ENCODE data around the gene DAB2. TPM values are rescaled to one million over a fixed set of nuclear protein-coding genes. Genes with fewer than 3 reads are reported as not detected.

The DAB2 gene
- total RNA-seq, 5 donors from 2014 or later (not counting 1 experiment from before 2014, with no cell fraction given), result 0.47 to 1.1 (median 0.78) TPM

GRCh38 chr5:39363217-39363616, 61.6 kb downstream of the DAB2 start:
- no peak overlapping the region for H3K27ac Mint-ChIP-seq
- ChIA-PET CTCF (no interaction called here), POLR2A (no interaction called here)
- DNase-seq, result no peak
- H3K4me1 Mint-ChIP-seq, result peaks cover 0 to 2% (median 0%) of the 10 kb centered on the region in 3 donors
- WGBS (ENCODE audit: insufficient coverage), result 72% methylated on average over 2 of the region's 4 CpGs
- no peaks in the 10 kb centered on the region for H3K4me1 ChIP-seq (ENCODE audit: control insufficient read depth in 1 of 2, extremely low read depth in 1 of 2, insufficient read depth in 2 of 2, low read length in 2 of 2)
- ATAC-seq (replicated peaks in 1 of 4), result no peak
- no peaks in the 10 kb centered on the region for H3K27me3 ChIP-seq (replicated peaks in 1 of 2; ENCODE audit: control insufficient read depth in 2 of 2, extremely low read depth in 1 of 2, insufficient read depth in 2 of 2, low read length in 1 of 2)
- H3K4me3 ChIP-seq (ENCODE audit: control insufficient read depth in 1 of 2, extremely low read depth in 1 of 2, low read length in 1 of 2), result no peak overlapping the region
- H3K36me3 ChIP-seq (ENCODE audit: control insufficient read depth in 2 of 2, extremely low read depth in 1 of 2, insufficient read depth in 1 of 2, low read length in 1 of 2), result no peaks in the 10 kb centered on the region
- H3K4me3 Mint-ChIP-seq, result no peak overlapping the region
- H3K9me3 Mint-ChIP-seq, result peaks cover 0 to 5% (median 0%) of the 10 kb centered on the region in 3 donors
- H3K36me3 Mint-ChIP-seq, result no peaks in the 10 kb centered on the region
- no peak overlapping the region for H3K27ac ChIP-seq (ENCODE audit: low read length)
- H3K9me3 ChIP-seq, result no peaks in the 10 kb centered on the region
- H3K27me3 Mint-ChIP-seq, result peaks cover 0 to 3% of the 10 kb centered on the region in 2 donors

GRCh38 chr5:39362646-39363045, 62.1 kb downstream of the DAB2 start:
- CTCF ChIA-PET, result no interaction called here
- DNase-seq, result no peak
- H3K4me3 ChIP-seq (ENCODE audit: control insufficient read depth in 1 of 2, extremely low read depth in 1 of 2, low read length in 1 of 2), result no peak overlapping the region

GRCh38 chr5:39361306-39361705, 63.5 kb downstream of the DAB2 start:
- ChIA-PET POLR2A (no interaction called here), CTCF (interaction anchor here in 1 of 2 donors (0.6 kb wide), 1 partner anchor 216 kb away, joined by 3 read pairs; no protein-coding TSS in a partner anchor)
- Histone ChIP-seq H3K9me3 (no peaks in the 10 kb centered on the region), H3K4me3 (ENCODE audit: control insufficient read depth in 1 of 2, extremely low read depth in 1 of 2, low read length in 1 of 2) (no peak overlapping the region), H3K4me1 (ENCODE audit: control insufficient read depth in 1 of 2, extremely low read depth in 1 of 2, insufficient read depth in 2 of 2, low read length in 2 of 2) (no peaks in the 10 kb centered on the region), H3K27me3 (replicated peaks in 1 of 2; ENCODE audit: control insufficient read depth in 2 of 2, extremely low read depth in 1 of 2, insufficient read depth in 2 of 2, low read length in 1 of 2) (no peaks in the 10 kb centered on the region), H3K36me3 (ENCODE audit: control insufficient read depth in 2 of 2, extremely low read depth in 1 of 2, insufficient read depth in 1 of 2, low read length in 1 of 2) (no peaks in the 10 kb centered on the region), H3K27ac (ENCODE audit: low read length) (no peak overlapping the region)
- H3K4me1 Mint-ChIP-seq, result peaks cover 0 to 2% (median 0%) of the 10 kb centered on the region in 3 donors
- H3K27ac Mint-ChIP-seq, result no peak overlapping the region
- ATAC-seq (replicated peaks in 1 of 4), result no peak
- H3K4me3 Mint-ChIP-seq, result no peak overlapping the region
- no CpG with 5 or more reads among the region's 4 CpGs for WGBS (ENCODE audit: insufficient coverage)
- H3K27me3 Mint-ChIP-seq, result peaks cover 0 to under 1% of the 10 kb centered on the region in 2 donors
- DNase-seq, result no peak
- H3K9me3 Mint-ChIP-seq, result peaks cover 0 to 5% (median 0%) of the 10 kb centered on the region in 3 donors
- H3K36me3 Mint-ChIP-seq, result no peaks in the 10 kb centered on the region

More at GRCh38 chr5:39362646-39363045, 62.1 kb downstream of the DAB2 start:
- H3K4me1 Mint-ChIP-seq, result peaks cover 0 to 2% (median 0%) of the 10 kb centered on the region in 3 donors
- peaks cover 0 to 3% of the 10 kb centered on the region in 2 donors for H3K27me3 Mint-ChIP-seq
- H3K27me3 ChIP-seq (replicated peaks in 1 of 2; ENCODE audit: control insufficient read depth in 2 of 2, extremely low read depth in 1 of 2, insufficient read depth in 2 of 2, low read length in 1 of 2), result no peaks in the 10 kb centered on the region
- H3K36me3 ChIP-seq (ENCODE audit: control insufficient read depth in 2 of 2, extremely low read depth in 1 of 2, insufficient read depth in 1 of 2, low read length in 1 of 2), result no peaks in the 10 kb centered on the region
- WGBS (ENCODE audit: insufficient coverage), result 72% methylated on average over 5 of the region's 8 CpGs
- H3K4me1 ChIP-seq (ENCODE audit: control insufficient read depth in 1 of 2, extremely low read depth in 1 of 2, insufficient read depth in 2 of 2, low read length in 2 of 2), result no peaks in the 10 kb centered on the region
- H3K4me3 Mint-ChIP-seq, result no peak overlapping the region
- ATAC-seq (replicated peaks in 1 of 4), result no peak
- H3K9me3 Mint-ChIP-seq, result peaks cover 0 to 5% (median 0%) of the 10 kb centered on the region in 3 donors
- H3K36me3 Mint-ChIP-seq, result no peaks in the 10 kb centered on the region
- no peak overlapping the region for H3K27ac ChIP-seq (ENCODE audit: low read length)
- POLR2A ChIA-PET, result no interaction called here
- H3K9me3 ChIP-seq, result no peaks in the 10 kb centered on the region
- no peak overlapping the region for H3K27ac Mint-ChIP-seq

GRCh38 chr5:39360471-39361111, 64.2 kb downstream of the DAB2 start:
- no CpG with 5 or more reads among the region's 5 CpGs for WGBS (ENCODE audit: insufficient coverage)

GRCh38 chr5:39356263-39356662, 68.5 kb downstream of the DAB2 start:
- H3K27ac Mint-ChIP-seq, result no peak overlapping the region
- no peak for ATAC-seq (replicated peaks in 1 of 4)
- no peaks in the 10 kb centered on the region for H3K9me3 ChIP-seq
- no peaks in the 10 kb centered on the region for H3K4me1 ChIP-seq (ENCODE audit: control insufficient read depth in 1 of 2, extremely low read depth in 1 of 2, insufficient read depth in 2 of 2, low read length in 2 of 2)
- no peaks in the 10 kb centered on the region for H3K27me3 Mint-ChIP-seq
- no peak overlapping the region for H3K4me3 Mint-ChIP-seq
- H3K4me1 Mint-ChIP-seq, result peaks cover 0 to 2% (median 0%) of the 10 kb centered on the region in 3 donors
- H3K4me3 ChIP-seq (ENCODE audit: control insufficient read depth in 1 of 2, extremely low read depth in 1 of 2, low read length in 1 of 2), result no peak overlapping the region
- no peaks in the 10 kb centered on the region for H3K27me3 ChIP-seq (replicated peaks in 1 of 2; ENCODE audit: control insufficient read depth in 2 of 2, extremely low read depth in 1 of 2, insufficient read depth in 2 of 2, low read length in 1 of 2)
- no peak overlapping the region for H3K27ac ChIP-seq (ENCODE audit: low read length)
- ChIA-PET CTCF (interaction anchor here in 1 of 2 donors (1.2 kb wide), 1 partner anchor 20 kb away, joined by 3 read pairs; no protein-coding TSS in a partner anchor), POLR2A (no interaction called here)
- no CpG with 5 or more reads among the region's 3 CpGs for WGBS (ENCODE audit: insufficient coverage)
- no peak for DNase-seq
- H3K36me3 ChIP-seq (ENCODE audit: control insufficient read depth in 2 of 2, extremely low read depth in 1 of 2, insufficient read depth in 1 of 2, low read length in 1 of 2), result no peaks in the 10 kb centered on the region
- H3K9me3 Mint-ChIP-seq, result peaks cover 10 to 20% (median 12%) of the 10 kb centered on the region in 3 donors
- no peaks in the 10 kb centered on the region for H3K36me3 Mint-ChIP-seq

More at GRCh38 chr5:39360471-39361111, 64.2 kb downstream of the DAB2 start:
- DNase-seq (no peak), ATAC-seq (replicated peaks in 1 of 4) (no peak)
- H3K4me1 ChIP-seq (ENCODE audit: control insufficient read depth in 1 of 2, extremely low read depth in 1 of 2, insufficient read depth in 2 of 2, low read length in 2 of 2), result no peaks in the 10 kb centered on the region
- H3K9me3 ChIP-seq, result no peaks in the 10 kb centered on the region
- no peaks in the 10 kb centered on the region for H3K36me3 ChIP-seq (ENCODE audit: control insufficient read depth in 2 of 2, extremely low read depth in 1 of 2, insufficient read depth in 1 of 2, low read length in 1 of 2)
- no peak overlapping the region for H3K4me3 ChIP-seq (ENCODE audit: control insufficient read depth in 1 of 2, extremely low read depth in 1 of 2, low read length in 1 of 2)
- CTCF ChIA-PET, result no interaction called here
- H3K9me3 Mint-ChIP-seq, result peaks cover 0 to 5% (median 0%) of the 10 kb centered on the region in 3 donors
- H3K27me3 Mint-ChIP-seq, result no peaks in the 10 kb centered on the region
- H3K27ac ChIP-seq (ENCODE audit: low read length), result no peak overlapping the region
- no peak overlapping the region for H3K27ac Mint-ChIP-seq
- H3K36me3 Mint-ChIP-seq, result no peaks in the 10 kb centered on the region
- H3K4me3 Mint-ChIP-seq, result no peak overlapping the region
- no peaks in the 10 kb centered on the region for H3K27me3 ChIP-seq (replicated peaks in 1 of 2; ENCODE audit: control insufficient read depth in 2 of 2, extremely low read depth in 1 of 2, insufficient read depth in 2 of 2, low read length in 1 of 2)
- POLR2A ChIA-PET, result no interaction called here
- peaks cover 0 to 2% (median 0%) of the 10 kb centered on the region in 3 donors for H3K4me1 Mint-ChIP-seq

GRCh38 chr5:39355324-39355723, 69.5 kb downstream of the DAB2 start:
- Histone ChIP-seq H3K4me3 (ENCODE audit: control insufficient read depth in 1 of 2, extremely low read depth in 1 of 2, low read length in 1 of 2) (no peak overlapping the region), H3K27ac (ENCODE audit: low read length) (no peak overlapping the region), H3K4me1 (ENCODE audit: control insufficient read depth in 1 of 2, extremely low read depth in 1 of 2, insufficient read depth in 2 of 2, low read length in 2 of 2) (no peaks in the 10 kb centered on the region), H3K36me3 (ENCODE audit: control insufficient read depth in 2 of 2, extremely low read depth in 1 of 2, insufficient read depth in 1 of 2, low read length in 1 of 2) (no peaks in the 10 kb centered on the region), H3K27me3 (replicated peaks in 1 of 2; ENCODE audit: control insufficient read depth in 2 of 2, extremely low read depth in 1 of 2, insufficient read depth in 2 of 2, low read length in 1 of 2) (no peaks in the 10 kb centered on the region), H3K9me3 (no peaks in the 10 kb centered on the region)
- POLR2A ChIA-PET, result no interaction called here
- Mint-ChIP-seq H3K4me1 (no peaks in the 10 kb centered on the region), H3K36me3 (no peaks in the 10 kb centered on the region), H3K9me3 (peaks cover 10 to 26% (median 15%) of the 10 kb centered on the region in 3 donors), H3K27ac (no peak overlapping the region), H3K27me3 (no peaks in the 10 kb centered on the region), H3K4me3 (no peak overlapping the region)
- ATAC-seq (replicated peaks in 1 of 4) (no peak), DNase-seq (no peak)
- WGBS (ENCODE audit: insufficient coverage), result no CpG with 5 or more reads among the region's 3 CpGs
- CTCF ChIA-PET, result interaction anchor here (0.6 to 1.4 kb wide), 3 partner anchors 17 to 21 kb away, joined by 3 to 4 read pairs (median 3); no protein-coding TSS in a partner anchor
